Measurements from ENCODE around the gene CAMKMT.

DNA sequence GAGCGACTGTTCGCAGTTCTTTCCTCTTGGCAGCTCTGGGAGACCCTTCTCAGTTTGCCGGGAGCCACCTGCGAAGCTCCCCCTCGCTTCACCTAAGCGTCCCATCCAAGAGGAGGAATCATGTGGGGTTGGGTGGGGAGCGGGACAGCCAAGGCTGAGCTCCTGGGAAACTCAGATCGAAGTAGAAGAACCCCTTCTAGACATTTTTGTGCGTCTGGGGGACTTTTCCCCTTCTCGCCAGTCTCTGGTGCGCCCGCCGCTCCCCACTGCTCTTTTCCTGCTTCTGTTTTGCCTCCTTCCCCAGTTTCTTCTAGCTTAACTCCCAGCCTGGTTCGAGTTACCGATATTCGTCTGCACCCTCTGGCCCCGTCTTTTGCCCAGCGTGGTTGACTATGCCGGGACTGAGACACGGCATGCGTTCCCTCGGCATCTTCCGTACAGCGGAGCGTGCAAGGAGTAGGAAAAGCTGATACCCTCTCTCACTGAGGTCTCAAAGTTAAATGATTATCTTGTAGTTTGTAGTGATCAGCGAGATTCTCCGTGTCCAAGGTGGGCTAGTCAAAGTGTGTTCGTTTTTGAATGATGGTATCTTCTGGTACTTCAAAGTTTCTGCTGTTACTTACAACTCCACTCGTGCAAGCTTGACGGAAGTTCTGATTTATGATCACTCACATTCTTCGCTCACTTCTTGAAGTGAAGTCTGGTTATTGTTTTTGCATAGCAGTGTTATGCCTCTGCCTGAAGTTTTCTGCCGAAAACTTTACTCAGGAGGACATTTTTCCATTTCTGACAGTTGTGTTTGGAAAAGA lies 664 bp downstream of the CAMKMT start:
- TF ChIP-seq, protein P1, sequence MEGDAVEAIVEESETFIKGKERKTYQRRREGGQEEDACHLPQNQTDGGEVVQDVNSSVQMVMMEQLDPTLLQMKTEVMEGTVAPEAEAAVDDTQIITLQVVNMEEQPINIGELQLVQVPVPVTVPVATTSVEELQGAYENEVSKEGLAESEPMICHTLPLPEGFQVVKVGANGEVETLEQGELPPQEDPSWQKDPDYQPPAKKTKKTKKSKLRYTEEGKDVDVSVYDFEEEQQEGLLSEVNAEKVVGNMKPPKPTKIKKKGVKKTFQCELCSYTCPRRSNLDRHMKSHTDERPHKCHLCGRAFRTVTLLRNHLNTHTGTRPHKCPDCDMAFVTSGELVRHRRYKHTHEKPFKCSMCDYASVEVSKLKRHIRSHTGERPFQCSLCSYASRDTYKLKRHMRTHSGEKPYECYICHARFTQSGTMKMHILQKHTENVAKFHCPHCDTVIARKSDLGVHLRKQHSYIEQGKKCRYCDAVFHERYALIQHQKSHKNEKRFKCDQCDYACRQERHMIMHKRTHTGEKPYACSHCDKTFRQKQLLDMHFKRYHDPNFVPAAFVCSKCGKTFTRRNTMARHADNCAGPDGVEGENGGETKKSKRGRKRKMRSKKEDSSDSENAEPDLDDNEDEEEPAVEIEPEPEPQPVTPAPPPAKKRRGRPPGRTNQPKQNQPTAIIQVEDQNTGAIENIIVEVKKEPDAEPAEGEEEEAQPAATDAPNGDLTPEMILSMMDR (IDR thresholded peaks at IDR 0.05; ENCODE audit: low read length), result no peak
- TF ChIP-seq EZH2 (IDR thresholded peaks at IDR 0.05; ENCODE audit: borderline replicate concordance, low read length), result no peak
